Amygdala (tissue), 56 donors: ENCODE measurements around the gene APOL5.
"Not testable (repeated sequence)": the region's sequence is repeated elsewhere in the genome, so short reads cannot be mapped to it uniquely, and the experiment has no call there.

Experiments used
- DNase-seq, 56 donors: peaks; one replicate each; lab custom pipeline; 2025; lab: John Stamatoyannopoulos, UW

The APOL5 gene

DNA sequence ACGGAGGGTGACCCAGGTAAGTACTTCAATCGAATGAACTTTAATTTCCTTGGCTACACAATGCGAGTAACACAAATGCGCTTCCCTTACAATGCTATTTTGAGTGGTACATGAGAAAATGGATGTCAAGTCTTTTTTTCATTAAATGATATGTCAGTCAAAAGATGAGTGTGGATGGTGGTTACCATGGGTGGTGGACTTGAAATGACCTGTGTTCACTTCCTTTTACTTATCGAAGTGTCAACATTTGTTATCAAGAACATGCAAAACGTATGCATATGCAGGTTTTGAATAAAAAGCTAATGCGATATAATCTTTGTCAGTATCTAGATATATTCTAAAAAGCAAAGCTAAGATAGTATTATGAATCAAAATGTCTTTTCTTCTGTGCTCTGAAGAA lies 8.8 kb upstream of the APOL5 start:
- DNase-seq: no peak

DNA sequence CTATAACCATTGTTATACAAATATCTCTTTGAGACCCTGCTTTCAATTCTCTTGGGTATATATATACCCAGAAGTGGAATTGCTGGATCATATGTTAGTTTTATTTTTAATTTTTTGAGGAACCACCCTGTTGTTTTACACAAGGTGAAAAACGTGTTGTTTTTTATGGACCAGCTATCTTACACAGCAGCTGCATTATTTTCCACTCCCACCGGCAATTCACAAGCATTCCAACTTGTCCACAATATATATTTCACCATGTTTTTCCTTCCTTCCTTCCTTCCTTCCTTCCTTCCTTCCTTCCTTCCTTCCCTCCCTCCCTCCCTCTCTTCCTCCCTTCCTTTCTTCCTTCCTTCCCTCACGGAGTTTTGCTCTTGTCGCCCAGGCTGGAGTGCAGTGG lies 6.3 kb upstream of the APOL5 start:
- DNase-seq: no peak

DNA sequence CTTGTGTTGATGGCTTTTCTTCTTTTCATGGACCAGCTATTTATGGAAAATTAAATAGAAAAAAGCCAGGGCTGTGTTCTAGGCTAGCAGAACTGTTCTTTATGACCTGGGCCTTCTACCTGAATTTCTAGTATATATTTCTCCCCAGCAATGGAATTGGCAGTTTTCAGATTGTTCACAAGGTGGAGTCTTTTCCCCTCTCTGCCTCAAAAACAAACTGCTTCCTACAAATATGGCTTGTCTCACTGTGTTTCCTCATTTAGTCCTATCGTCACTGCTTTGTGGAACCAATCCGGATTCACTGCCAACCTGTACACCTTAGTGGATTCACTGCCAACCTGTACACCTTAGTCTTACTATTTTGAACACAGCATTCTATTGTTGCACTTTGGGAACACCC lies 5.0 kb upstream of the APOL5 start:
- no peak for DNase-seq

DNA sequence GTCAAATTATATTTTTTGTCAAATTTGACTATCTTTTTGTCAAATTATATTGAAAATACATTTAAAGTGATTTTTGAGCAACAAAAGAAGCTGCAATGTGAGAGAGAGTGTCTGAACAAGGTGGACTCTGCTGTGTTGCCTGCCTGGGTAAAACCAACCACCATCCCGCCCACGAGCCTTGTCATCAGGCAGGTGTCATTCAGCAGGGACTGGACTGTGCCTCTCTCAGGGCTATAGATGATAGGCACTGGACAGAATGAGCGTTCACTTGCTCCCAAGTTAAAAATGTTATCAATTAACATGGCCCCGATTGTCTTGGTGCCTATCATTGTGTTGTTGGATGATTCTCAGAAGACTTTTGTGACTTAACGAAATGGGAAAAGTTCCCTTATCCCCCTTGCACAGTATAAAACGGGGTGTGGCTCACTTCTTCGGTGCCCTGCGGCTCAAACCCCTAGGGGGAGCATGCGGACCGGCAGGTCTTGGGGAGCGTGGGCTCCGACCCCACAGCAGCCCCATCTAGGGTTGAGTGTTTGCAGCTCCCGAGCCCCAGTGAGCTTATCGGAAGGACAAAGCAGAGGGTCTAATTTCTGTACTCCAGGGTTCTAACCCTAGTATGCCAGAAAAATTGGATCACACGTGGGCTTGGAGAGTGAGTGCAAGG lies 1.7 kb downstream of the APOL5 start:
- no peak for DNase-seq

DNA sequence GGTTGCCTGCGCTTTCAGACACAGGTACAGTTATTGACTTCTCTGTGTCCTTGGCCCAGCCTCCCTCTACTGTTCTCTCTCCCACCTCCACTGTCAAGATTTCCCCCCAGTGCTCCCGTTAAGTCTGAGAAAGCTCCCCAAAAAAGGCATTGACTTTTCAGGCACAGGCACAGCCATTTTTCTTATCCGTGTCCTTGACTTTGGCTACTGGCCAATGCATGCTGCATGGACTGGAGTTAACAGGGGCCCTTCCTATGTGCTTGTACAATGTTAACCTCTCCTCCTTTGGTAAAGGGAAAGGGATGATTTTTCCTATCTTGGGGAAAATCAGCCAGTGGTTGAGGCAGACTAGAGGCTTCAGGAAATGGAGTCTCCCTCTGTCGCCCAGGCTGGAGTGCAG lies 4.3 kb downstream of the APOL5 start:
- DNase-seq: no peak

DNA sequence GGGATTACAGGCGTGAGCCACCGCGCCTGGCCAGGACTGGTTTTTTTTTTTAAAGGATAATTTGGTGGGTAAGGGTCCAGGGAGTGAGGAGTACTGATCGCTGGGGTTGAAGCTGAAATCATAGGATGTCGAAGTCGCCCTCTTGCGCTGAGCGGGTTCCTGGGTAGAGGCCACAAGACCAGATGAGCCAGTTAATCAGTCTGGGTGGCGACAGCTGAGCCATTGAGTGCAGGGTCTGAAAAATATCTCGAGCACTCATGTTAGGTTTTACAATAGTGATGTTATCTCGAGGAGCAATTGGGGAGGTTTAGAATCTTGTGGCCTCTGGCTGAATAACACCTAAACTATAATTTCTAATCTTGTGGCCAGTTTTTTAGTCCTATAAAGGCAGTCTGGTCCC lies 7.8 kb downstream of the APOL5 start:
- DNase-seq: no peak

DNA sequence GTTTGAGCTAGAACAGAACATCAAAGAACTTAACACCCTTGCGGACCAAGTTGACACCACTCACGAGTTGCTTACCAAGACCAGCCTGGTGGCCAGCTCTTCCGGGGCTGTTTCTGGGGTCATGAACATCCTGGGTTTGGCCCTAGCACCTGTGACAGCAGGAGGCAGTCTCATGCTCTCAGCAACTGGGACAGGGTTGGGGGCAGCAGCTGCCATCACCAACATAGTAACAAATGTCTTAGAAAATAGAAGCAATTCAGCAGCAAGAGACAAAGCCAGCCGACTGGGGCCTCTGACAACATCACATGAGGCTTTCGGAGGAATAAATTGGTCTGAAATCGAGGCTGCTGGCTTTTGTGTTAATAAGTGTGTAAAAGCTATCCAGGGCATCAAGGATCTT lies 8.7 kb downstream of the APOL5 start:
- no peak for DNase-seq

DNA sequence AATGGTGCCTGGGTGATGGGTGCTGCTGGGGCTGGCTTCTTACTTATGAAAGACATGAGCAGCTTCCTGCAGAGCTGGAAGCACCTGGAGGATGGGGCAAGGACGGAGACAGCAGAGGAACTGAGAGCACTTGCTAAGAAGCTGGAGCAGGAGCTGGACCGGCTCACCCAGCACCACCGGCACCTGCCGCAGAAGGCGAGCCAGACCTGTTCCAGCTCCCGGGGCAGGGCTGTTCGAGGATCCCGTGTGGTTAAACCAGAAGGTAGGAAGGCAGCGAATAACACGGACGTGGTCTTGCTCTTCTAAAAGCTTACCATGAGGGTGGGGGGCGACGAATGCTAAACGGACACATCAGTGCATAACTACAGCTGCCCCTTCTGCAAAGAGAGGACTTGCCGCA lies 9.3 kb downstream of the APOL5 start:
- no peak for DNase-seq

DNA sequence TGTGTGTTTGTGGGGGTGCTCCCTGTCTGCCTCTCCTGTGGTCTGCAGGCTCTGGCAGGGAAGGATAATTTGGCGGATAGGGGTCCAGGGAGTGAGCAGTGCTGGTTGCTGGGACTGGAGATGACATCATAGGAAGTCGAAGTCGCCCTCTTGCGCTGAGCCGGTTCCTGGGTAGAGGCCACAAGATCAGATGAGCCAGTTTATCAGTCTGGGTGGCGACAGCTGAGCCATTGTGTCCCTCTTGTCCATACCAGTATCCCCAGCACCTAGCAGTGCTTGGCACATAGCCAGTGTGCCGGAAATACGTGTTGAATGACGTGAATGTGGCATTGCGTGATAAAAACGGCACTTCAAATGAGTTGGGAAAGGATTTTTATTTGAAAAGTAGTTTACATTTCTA lies 9.8 kb downstream of the APOL5 start:
- DNase-seq: no peak

DNA sequence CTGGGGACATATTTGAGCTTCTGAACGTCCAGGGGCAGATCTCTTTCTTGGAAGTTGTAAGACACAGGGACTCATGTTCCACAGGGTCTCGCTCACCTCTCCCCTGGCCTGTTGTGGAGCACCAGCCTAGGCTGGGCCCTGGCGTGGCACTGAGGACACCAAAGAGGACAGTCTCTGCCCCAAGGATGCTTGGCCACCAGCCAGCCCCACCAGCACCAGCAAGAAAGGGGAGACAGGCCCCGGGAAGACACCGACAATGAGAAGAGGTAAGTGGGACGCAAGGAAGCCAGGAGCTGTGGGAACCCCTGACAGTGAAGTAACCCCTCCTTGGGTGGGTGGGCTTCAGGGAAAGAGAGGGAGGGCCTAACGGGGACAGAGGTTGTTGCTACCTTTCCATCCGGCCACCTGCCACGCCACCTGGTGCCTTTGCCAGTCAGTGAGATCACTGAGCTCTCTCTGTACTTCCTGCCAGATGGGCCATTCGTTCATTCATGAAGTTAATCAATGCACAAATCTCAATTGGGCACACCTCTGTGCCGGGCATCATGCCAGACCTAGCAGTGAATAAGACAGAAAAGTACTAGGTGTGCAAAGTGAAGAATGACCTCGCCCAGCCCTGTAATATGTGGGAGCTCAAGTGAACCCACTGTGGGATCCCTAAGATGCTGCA lies 11.1 kb downstream of the APOL5 start:
- DNase-seq: no peak

DNA sequence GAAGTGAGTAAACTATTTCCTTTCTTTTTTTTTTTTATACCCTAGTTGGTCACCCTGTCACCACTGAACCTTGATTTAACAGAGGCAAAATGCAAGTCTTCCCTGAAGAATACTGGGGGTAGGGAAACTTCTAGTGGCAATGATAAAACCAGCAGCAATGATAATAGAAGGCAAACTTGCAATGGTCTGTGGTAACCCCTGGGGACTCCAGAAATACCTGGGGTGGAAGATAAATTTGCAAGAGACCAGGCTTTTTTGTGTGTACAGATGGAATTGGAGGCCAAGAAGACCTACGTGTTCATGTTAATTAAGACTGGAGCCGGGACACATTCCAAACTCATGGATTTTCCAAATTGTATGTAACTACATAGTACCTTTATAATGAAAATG lies 11.6 kb downstream of the APOL5 start:
- DNase-seq: no peak

DNA sequence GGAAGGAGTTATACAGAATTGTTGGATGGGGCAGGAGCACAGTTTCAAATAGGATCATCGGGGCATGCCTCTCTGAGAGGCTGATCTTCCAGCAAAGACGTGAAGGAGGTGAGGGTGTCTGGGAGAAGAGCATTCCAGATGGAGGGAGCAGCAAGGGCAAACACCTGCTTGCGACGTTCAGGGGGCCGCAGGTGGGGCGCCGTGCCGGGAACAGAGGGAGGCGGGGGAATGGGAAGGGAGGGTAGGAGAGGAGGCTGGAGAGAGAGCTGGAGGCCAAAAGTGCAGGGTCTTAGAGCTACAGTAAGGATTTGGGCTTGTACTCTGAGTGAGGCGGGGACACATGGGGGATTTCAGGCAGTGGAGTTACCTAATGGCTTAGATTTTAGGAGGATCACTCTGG lies 13.6 kb downstream of the APOL5 start:
- DNase-seq: no peak

DNA sequence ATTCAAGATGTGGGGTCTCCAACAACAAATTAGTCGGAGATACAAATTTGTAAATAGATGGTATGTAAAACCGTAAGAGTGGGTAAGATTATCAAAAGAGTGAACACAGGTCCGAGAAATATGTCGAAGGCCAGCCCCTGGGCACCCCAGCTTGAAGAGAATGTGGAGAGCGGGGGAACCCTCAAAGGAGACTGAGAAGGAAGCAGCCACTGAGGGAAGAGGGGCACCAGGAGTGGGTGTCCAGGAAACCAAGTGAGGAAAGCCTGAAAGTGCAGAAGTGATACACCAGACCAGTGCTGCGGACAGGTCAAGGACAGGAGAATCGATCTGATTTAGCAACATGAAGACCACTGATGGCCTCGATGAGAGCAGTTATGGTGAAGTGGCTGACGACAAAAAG lies 14.4 kb downstream of the APOL5 start:
- no peak for DNase-seq

DNA sequence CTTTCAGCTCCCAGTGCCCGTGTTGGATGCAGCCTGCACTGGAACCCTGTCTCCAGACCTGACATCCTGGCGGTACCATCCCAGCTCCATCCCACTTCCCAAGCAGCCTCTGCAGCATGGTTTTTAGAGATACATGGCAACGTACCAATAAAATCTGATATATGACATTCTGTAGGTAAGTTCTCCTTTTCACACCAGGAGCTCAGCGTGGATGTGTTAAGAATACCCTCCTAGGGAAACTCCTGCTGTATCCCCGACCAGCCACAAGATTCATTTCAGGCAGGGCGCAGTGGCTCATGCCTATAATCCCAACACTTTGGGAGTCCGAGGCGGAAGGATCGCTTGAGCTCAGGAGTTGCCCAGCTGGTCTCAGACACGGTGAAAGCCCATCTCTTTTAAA lies 15.4 kb downstream of the APOL5 start:
- no peak for DNase-seq

DNA sequence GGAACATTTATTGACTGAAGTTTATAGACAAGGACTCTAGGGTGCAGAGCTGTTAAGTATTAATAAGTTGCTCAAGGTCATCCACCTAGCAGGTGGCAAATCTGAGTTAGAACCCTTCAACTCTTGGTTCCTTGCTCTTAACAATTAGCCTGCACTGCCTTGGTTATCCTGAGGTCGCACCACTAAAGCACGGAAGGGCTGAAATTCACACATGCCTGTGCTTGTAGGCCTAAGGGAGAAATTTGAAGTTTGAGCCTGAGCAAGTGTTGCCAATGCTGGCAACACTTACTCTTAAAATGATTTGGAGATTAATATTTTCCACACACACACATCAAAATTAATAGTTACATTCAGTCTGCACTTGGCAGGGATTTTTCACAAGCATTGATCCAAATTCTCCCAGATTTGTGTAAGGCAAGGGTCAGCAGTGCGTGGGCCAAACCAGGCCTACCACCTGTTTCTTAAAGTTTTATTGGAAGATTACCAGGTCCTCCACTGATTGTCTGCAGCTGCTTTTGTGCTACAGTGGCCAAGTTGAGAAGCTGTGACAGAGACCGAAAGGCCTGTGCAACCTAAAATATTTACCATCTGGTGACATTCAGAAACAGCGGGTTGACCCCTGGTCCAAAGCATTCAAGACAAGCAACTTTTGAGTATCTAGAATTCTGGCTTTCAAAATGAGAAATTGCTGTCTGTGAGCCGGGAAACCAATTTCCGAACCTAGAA lies 16.3 kb downstream of the APOL5 start:
- no peak for DNase-seq

DNA sequence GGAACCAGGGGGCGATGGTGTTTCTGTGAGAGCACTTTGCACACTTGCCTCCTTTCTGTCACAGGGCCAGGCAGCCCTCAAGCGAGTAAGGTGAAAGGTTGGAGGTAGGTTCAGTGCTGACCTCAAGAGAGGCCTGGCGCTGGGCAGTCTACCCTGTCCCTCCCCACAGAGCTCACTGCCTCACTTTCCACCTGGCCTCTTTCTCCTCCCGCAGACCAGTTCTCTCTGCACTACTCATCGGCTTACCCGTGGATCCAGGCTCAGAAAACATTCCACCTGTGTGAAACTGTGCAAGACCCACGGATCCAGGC lies 16.8 kb downstream of the APOL5 start:
- no peak for DNase-seq

DNA sequence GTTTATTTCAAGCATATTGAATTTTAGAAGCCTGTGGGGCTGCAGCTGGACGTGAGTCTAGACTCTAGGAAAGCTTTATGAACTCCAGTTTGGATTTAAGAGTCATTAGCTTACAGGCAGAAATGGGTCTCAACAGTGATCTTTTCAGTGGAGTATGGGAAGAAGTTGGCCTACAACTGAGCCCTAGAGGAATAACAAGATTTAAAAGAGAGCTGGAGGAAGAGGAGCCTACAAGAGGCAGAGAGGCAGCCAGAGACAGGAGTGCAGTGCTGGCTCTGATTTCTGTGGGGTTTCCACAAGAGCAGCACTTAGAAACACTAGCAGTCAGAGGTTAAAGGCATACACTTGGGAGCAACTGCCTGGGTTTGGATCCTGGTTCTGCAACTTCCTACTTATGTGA lies 17.9 kb downstream of the APOL5 start:
- no peak for DNase-seq

DNA sequence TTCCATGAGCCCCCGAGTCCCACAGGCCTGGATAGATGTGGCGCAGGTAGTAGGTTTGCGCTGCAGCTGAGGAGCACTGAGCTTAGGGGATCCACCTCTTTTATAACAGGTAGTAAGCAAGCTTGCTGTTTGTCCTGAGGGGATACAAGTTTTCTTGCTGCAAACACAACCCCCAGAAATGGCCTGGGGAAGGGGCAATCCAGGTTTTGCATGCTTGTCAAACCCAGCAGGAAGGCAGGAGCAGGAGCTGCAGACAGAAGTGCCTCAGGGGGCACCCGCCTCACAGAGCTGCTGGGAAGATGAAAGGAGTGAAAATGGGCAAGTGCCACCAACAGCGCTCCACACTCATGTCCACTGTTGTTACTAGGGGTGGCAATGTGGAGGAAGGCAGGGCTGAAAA lies 18.5 kb downstream of the APOL5 start:
- DNase-seq: no peak

DNA sequence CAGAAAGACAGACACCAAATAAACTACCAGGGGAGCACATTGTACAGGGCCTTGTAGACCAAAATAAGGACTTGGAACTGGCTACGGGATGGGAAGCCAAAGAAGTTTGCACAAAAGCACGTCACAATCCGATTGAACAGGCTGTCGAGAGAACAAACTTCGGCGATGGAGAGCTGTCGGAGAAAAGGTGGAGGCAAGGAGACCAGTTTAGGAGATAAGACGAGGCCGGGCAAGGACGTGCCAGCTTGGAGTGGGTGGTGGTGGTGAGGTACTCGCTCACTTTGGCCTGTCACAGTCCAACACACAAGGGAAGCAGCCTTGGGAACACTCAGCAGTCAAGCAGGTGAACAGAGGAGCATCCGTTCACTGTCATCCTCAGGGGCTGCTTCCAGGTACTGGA lies 19.0 kb downstream of the APOL5 start:
- DNase-seq: no peak

DNA sequence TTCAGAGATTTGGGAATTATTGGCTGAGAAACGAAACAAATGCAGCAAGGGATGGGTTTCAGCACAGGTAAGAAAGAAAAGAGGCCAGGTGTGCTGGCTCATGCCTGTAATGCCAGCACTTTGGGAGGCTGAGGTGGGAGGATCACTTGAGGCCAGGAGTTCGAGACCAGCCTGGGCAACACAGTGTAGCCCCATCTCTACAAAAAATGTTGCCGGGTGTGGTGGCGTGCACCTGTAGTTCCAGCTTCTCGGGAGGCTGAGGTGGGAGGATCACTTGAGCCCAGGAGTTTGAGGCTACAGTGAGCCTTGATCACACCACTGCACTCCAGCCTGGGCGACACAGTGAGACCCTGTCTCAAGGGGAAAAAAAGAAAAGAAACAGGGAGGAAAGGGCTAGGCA lies 20.2 kb downstream of the APOL5 start:
- DNase-seq: not testable (repeated sequence)

DNA sequence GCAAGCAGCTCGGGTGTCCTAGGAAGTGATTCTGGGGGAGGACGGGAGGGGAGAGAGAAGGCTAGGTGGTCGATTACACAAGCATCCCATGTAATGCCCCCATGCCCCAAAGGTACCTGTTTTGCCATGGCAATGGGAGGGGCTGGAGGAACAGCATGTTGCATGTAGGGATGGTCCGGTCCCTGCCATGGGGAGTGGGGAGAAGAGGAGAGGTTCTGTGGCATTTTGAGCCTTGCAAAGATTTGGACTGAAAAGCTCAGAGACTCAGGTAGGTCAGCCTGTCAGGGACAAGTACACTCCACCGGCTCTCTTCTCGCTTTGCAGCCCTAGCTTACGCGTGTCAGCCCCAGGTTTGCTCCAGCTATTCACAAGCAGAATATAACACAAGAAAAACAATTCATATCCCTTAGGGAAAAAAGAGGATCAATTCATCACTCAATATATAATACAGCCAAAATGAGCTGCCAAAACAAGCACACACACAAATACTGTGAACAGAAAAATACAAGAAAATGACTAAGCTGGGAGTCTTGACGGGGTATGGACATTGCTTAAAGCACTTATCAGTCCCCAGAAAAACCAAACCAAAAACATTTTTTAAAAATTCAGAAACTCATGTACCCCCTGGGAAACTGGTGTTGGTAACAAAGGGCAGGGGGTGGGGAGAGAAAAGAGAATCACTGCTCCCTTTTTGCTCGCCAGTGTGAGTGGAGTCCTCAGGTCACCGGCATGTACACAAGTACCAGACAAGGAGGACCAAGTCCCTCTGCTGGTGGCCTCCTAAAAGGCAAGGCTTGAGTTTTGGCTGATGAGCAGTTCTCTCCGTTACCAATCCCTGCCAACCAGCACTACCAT lies 21.6 kb downstream of the APOL5 start:
- no peak for DNase-seq
